SU-DHL-6 (cell line): ENCODE data around the gene IDH3B.

ENCODE experiments used
- EZH2phosphoT487 ChIP-seq: fragments of 200-600 bp; sonication (generic), shearing (Covaris generic); conservative IDR thresholded peaks from 2 replicates; pipeline ENCODE4 v1.6.1; 2018; ENCODE audit warnings: mild to moderate bottlenecking, antibody characterized with exemption, low read length, moderate library complexity, mixed read lengths
- TF ChIP-seq, protein P1 (sequence below): fragments of 200-600 bp; sonication (generic); IDR thresholded peaks from one replicate; pipeline ENCODE4 v1.5.1; 2017; ENCODE audit warnings: antibody characterized with exemption, mild to moderate bottlenecking, low read length, moderate library complexity; ENCODE audit not compliant: insufficient read depth, poor library complexity, severe bottlenecking

GRCh38 chr20:2663364-2663886, 591 bp downstream of the IDH3B start:
- TF ChIP-seq, protein P1, sequence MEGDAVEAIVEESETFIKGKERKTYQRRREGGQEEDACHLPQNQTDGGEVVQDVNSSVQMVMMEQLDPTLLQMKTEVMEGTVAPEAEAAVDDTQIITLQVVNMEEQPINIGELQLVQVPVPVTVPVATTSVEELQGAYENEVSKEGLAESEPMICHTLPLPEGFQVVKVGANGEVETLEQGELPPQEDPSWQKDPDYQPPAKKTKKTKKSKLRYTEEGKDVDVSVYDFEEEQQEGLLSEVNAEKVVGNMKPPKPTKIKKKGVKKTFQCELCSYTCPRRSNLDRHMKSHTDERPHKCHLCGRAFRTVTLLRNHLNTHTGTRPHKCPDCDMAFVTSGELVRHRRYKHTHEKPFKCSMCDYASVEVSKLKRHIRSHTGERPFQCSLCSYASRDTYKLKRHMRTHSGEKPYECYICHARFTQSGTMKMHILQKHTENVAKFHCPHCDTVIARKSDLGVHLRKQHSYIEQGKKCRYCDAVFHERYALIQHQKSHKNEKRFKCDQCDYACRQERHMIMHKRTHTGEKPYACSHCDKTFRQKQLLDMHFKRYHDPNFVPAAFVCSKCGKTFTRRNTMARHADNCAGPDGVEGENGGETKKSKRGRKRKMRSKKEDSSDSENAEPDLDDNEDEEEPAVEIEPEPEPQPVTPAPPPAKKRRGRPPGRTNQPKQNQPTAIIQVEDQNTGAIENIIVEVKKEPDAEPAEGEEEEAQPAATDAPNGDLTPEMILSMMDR: no peak
- TF ChIP-seq EZH2phosphoT487: no peak
